HUDEP-2 (cell line): ENCODE results near the gene OR51G2.

ENCODE experiments used
- DNase-seq, 76 experiments: peaks; one replicate each; lab custom pipeline; 2025; ENCODE audit not compliant: unreplicated experiment in 76 of 76; lab: John Stamatoyannopoulos, UW

OR51G2 gene

DNA sequence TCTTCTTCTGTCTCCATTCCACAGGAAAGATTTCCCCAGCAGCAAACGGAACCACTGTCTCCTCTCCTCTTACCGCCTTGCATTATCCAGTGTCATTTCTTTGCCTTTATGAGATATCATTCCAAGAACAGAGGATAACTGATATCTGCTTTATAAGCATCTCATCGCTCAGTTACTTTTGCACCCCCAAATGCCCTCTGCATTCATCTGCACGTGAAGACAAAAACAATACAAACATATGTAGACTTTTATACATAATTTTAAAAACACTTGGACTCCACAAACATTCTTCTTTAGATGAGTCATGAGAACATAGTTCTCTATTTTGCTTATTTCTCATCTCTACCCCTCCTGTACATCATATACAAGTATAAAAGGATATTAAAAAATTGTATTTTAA is 38.0 kb downstream of the OR51G2 start:
- no peak for DNase-seq

- DNase-seq = no peak
These were observed 53.3 kb downstream of the OR51G2 start for GRCh38 chr11:4865855-4866254.

DNA sequence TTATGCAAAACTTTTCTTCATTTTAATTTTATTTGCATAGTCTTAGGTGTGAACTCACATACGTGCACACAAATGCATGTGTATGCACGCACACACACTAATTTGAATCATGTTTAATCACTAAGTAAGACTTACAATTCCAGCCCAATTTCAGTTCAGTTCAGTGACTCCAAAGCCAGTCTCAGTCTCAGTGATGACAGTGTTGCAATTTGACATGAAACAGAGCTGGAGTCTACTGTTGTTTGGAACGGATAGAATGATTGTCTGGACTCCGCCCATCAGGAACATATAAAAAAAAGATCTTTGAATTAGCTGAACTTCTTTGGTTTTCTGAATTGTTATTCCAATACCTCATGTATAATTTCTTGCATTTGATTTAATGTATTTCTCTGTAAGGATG is 55.3 kb downstream of the OR51G2 start:
- DNase-seq = no peak
